Measurements from ENCODE around the gene ADAMTS8.

GRCh38 chr11:130369141-130369691, 59.2 kb downstream of the ADAMTS8 start:
- TF ChIP-seq CTCF (IDR thresholded peaks at IDR 0.05) (no peak), POLR2A (IDR thresholded peaks at IDR 0.05) (no peak)

All from right lobe of liver (tissue), 4 donors.